GM18520 (cell line): Measurements from ENCODE around the gene C2CD2L.
"Not testable (repeated sequence)": the region's sequence is repeated elsewhere in the genome, so short reads cannot be mapped to it uniquely, and the experiment has no call there.

Source experiments
- ATAC-seq: cut with Tn5 transposase; IDR thresholded peaks from one replicate; pipeline ENCODE4 v1.9.1; 2021; ENCODE audit not compliant: unreplicated experiment

Gene C2CD2L

GRCh38 chr11:119092880-119093842, 14.0 kb upstream of the C2CD2L start:
- no peak for ATAC-seq

DNA sequence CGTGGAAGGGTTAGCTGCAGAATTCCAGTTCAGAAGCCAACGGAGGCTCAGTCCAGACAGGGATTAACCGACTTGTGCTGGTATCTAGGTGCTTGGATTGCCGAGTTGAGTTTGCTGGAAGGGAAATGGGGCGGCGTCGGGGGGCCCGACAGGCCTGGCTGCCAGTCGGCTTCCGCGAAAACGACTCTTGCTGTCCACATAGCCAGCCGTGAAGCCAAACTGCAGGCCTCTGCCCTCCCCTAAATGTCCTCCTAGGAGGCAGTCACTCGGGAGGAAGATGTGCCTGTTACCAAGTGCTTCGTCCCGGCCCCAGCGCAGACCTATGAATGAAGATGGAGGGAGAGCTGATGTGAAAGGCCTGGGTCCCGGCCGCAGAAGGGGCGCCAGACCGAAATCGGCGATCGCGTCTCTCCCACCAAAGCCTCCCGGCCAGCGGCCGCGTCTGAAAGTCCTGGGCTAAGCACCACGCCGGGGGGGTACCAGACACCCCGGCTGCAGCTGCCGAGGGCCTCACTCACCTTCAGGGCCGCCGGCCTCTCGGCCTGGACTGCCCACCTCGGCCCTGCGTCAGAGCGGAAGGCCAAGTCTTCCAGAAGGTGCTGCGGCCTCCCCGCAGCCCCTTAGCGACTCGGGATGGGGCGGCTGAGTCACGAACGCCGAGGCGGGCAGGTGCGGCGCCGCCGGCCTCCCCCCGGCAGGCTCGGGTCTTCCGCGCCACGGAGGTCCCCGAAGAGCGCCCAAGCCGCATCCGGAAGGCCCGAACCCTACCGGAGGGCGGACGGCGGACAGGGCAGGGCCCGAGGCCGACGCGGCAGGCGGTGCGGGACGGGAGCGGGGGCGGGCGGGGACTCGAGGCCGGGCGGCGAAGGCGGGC, 13.0 kb upstream of the C2CD2L start:
- peak; percentile 3 for ATAC-seq

DNA sequence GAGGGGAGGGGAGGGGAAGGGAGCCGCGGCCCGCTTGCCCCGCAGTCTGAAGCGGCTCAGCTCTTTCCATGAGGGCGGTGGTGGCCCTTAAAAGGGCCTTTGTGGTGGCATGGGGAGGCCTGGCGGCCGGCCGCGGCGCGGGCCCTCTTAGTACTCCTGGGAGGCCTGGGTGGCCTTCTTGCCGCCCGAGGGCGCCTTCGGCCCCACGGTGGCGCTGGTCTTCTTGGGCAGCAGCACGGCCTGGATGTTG, 12.4 kb upstream of the C2CD2L start:
- ATAC-seq, result peak; percentile 25

GRCh38 chr11:119095066-119095880, 11.9 kb upstream of the C2CD2L start:
- peak; percentile 57 for ATAC-seq

- ATAC-seq, result no peak
Observed at GRCh38 chr11:119099711-119100110, 7.4 kb upstream of the C2CD2L start.

DNA sequence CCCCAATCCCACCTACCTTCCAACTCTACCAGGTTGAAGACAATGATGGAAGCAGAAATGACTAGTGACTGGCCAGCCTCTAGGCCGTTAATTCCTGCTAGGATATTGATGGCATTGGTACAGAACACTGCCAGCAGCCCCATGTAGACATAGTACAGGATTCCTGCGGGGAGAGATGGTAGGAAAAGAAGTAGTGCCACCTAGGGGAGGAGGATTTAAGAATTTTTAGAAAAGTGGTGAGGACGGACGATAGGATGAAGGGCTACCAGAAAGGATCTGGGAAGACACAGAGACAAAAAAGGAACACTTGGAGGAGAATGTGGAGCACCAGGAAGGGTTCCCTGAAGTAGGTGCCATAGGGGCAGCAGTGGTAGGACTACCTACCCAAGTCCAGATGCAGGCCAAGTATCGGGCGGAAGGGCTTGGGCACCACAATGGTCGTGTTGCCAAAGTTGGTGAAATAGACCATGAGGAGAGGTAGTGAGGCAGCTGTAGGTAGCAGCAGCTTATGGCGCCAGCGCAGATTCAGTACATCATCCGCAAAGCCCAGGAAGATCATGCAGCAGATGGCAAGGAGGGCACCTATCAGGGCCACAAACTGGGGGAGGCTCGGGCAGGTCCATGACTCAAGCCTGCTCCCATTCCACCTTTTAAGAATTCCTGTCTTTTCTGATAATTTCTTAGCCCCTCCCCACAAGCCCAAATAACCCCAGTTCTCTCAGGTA, 6.7 kb upstream of the C2CD2L start:
- ATAC-seq, result no peak

DNA sequence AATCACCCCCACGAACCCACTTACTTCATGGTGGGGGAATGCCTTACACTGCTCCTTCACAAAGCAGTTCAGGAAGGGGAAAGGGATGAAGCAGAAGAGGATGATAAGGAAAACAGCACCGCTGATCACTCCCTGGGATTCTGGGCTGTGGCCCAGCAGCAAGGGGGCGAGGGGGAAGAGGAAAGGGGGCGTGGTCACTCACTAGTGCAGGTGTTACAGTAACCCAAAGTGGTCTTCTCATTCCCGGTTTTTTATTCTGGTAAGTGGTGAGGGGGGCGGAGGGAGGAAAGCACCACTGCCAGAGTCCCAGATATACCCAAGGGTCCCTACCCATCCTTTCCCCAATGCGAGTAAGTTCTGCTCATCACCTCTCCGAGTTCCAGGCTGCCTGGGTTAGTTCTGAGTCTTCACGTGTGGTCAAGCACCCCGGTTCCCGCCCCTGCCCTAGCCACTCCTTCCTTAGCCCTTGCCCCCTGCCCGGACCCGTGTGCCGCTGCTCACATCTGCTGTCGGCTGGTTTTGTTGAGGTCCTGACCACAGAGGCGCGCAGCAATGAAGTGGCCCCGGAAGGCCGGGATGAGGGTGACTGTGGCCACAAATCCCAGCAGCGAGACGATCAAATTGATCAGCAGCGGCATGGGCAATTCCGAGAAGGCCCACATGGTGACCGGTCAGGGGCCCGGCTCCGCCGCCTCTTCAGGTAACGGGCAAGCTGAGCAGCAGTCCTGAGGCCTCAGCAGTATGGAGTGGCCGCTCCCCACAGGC, 6.0 kb upstream of the C2CD2L start:
- ATAC-seq, result no peak

- peak; percentile 77 for ATAC-seq
Observed at GRCh38 chr11:119101759-119102423, 5.3 kb upstream of the C2CD2L start, which contains the start of gene DPAGT1. Gene DPAGT1, minus strand, starts transcription at chr11:119101853. Its CDS starts 198 bp downstream, at chr11:119101655.

DNA sequence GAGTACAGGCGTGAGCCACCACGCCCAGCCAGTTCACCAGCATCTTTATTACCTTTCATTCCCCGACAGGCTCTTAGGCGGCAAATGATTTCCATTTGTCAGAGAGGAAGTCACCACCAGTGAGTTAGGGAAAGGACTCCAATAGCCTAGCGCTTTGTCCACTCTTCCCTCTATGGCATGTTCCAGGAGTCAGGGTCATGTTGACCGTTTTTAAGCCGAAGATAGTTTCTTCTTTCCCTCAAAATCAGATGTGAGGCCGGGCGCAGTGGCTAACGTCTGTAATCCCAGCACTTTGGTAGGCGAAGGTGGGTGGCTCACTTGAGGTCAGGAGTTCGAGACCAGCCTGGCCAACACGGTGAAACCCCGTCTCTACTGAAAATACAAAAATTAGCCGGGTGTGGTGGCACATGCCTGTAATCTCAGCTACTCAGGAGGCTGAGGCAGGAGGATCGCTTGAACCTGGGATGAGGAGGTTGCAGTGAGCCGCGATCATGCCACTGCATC, 3.9 kb upstream of the C2CD2L start:
- not testable (repeated sequence) for ATAC-seq

- ATAC-seq, result no peak
Observed at GRCh38 chr11:119103793-119104192, 3.4 kb upstream of the C2CD2L start.

GRCh38 chr11:119107538-119108145, 498 bp downstream of the C2CD2L start:
- ATAC-seq, result peak; percentile 4

DNA sequence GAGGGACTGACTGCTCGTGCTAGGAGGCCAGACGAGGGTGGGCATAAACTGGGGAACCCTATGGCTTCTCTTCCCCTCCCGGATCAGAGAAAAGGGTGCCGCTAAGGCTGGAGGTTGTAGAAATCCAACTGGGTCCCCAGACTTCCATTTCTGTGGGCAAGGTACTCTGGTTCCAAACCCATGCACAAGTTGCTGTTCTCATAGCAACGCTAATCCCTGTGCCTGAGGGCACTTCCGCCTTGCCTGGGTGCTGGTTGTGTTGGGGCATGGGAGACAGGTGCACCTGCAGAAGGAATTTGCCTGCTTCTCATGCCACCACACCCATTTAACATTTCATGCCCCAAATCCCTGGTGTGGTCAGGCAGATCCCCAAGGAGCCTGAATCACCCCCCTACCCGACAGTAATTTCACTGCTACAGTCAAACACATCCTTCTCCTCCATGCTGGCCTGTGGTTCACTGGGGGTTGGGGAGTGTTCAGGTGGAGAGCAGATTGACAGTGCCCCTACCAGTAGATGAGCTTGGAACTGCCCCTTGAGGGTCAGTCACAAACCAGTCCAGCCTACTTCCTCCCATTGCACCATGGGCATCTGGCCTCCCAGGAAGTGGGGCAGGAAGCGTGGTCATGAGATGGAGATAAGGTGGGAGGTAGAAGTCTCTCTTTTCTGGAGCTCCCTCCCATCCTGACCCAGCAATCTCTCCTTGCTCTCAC, 1.2 kb downstream of the C2CD2L start:
- ATAC-seq, result no peak

DNA sequence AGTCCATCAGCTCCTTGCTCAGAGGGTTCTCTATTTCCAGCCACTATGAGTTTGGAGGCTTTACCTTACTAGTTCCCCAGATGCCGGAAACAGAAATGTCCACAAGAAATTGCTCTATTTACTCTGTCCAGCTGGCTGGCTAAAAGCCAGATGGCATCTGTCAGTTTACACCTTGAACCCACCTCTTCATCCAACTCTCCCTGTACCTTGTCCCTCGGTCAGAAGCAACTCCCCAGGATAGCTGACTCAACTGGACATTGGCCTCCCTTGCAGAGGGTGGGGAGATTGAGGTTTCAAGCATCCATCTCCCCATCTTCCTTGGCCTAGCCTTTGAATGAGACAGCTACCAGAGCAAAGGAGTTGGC, 1.7 kb downstream of the C2CD2L start:
- no peak for ATAC-seq

DNA sequence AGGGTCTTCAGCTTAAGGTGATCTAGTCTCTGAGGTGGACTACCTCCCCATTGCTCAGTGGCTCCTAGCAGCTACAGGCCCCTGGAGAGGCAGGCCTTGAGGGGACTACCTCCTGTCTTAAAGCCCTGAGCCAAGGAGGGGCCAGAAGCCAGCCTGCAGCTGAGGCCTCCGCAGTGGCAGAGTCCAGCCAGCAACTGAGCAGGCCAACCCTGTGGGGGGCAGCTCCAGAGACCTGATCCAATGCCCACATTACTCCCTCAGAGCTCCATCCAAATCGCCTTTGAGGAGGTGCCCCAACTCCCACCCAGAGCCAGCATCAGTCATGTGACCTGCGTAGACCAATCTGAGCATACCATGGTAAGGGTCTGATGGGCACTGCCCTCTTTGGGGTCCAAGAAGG, 2.7 kb downstream of the C2CD2L start:
- ATAC-seq, result no peak

- no peak for ATAC-seq
Observed at GRCh38 chr11:119110439-119110838, 3.3 kb downstream of the C2CD2L start.

GRCh38 chr11:119111361-119111925, 4.3 kb downstream of the C2CD2L start:
- no peak for ATAC-seq

GRCh38 chr11:119112314-119113020, 5.3 kb downstream of the C2CD2L start:
- no peak for ATAC-seq
